ENCODE data around the gene ITPR1.
"Not testable (repeated sequence)": the region's sequence is repeated elsewhere in the genome, so short reads cannot be mapped to it uniquely, and the experiment has no call there.

ITPR1 gene

GRCh38 chr3:4595710-4596113, 102.6 kb downstream of the ITPR1 start:
- ChIA-PET CTCF (interaction anchor here (0.5 kb wide), 1 partner anchor 105 kb away, joined by 3 read pairs; no protein-coding TSS in a partner anchor), POLR2A (ENCODE audit: low non-redundant PET) (no interaction called here)
- no peak for TF ChIP-seq CTCF (conservative IDR thresholded peaks at IDR 0.05; ENCODE audit: low read depth)

DNA sequence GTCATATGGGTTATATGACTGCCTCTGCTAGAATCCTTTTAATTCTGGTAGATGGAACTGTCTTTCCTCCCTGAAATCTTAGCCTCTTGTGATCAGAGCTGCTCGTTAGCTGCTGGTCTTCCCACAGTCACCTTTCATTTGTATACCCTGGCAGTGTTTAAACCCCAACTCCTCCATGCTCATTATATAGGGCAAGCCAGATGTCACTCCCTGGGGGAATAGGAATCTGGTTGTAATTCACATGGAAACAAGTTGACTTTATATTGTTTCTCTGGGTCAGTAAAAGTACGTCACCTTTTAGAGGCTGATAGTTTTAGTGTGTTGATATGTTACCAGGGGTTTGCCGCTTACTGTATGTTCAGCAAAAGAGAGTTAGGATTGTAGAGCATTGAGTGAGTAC, 103.5 kb downstream of the ITPR1 start:
- TF ChIP-seq CTCF (conservative IDR thresholded peaks at IDR 0.05; ENCODE audit: low read depth), result no peak
- no peak overlapping the region for H3K27ac ChIP-seq
- POLR2A ChIA-PET (ENCODE audit: low non-redundant PET), result no interaction called here
- CTCF ChIA-PET, result no interaction called here
- DNase-seq (ENCODE audit: low spot score), result no peak

More at GRCh38 chr3:4595710-4596113, 102.6 kb downstream of the ITPR1 start:
- DNase-seq (ENCODE audit: low spot score), result no peak
- no peak overlapping the region for H3K27ac ChIP-seq

GRCh38 chr3:4597208-4597985, 104.2 kb downstream of the ITPR1 start:
- H3K27ac ChIP-seq, result no peak overlapping the region
- no peak for TF ChIP-seq CTCF (conservative IDR thresholded peaks at IDR 0.05; ENCODE audit: low read depth)
- DNase-seq (ENCODE audit: low spot score), result no peak
- CTCF ChIA-PET, result no interaction called here
- POLR2A ChIA-PET (ENCODE audit: low non-redundant PET), result no interaction called here

- DNase-seq (ENCODE audit: low spot score); H3K27ac ChIP-seq; POLR2A ChIA-PET (ENCODE audit: low non-redundant PET): not testable (repeated sequence)
- CTCF ChIA-PET, result interaction anchor here (0.6 kb wide), 3 partner anchors 136 to 334 kb away, joined by 3 to 5 read pairs (median 4); no protein-coding TSS in a partner anchor
Measured at GRCh38 chr3:4598232-4598631, 105.1 kb downstream of the ITPR1 start.

- ChIA-PET CTCF (no interaction called here), POLR2A (ENCODE audit: low non-redundant PET) (no interaction called here)
- H3K27ac ChIP-seq, result no peak overlapping the region
- TF ChIP-seq CTCF (conservative IDR thresholded peaks at IDR 0.05; ENCODE audit: low read depth), result no peak
- no peak for DNase-seq (ENCODE audit: low spot score)
Measured at GRCh38 chr3:4599612-4600011, 106.5 kb downstream of the ITPR1 start.

GRCh38 chr3:4600493-4600892, 107.3 kb downstream of the ITPR1 start:
- DNase-seq (ENCODE audit: low spot score), result no peak
- CTCF ChIA-PET, result no interaction called here
- no peak for TF ChIP-seq CTCF (conservative IDR thresholded peaks at IDR 0.05; ENCODE audit: low read depth)
- no peak overlapping the region for H3K27ac ChIP-seq
- POLR2A ChIA-PET (ENCODE audit: low non-redundant PET), result no interaction called here

DNA sequence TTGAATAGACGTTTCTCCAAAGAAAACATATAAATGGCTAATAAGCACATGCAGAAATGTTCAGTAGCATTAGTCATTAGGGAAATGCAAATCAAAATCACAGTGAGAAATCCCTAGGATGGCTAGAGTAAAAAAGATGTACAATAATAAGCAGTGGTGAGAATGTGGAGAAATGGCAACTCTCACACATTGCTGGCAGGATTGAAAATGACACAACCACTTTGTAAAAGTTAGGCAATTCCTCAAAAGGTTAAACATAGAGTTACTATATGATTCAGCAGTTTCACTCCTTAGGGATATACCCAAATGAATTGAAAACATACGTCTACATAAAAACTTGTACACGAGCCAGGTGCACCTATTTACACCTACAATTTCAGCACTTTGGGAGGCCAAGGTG, 108.7 kb downstream of the ITPR1 start:
- H3K27ac ChIP-seq, result no peak overlapping the region
- no peak for TF ChIP-seq CTCF (conservative IDR thresholded peaks at IDR 0.05; ENCODE audit: low read depth)
- ChIA-PET POLR2A (ENCODE audit: low non-redundant PET) (no interaction called here), CTCF (no interaction called here)
- no peak for DNase-seq (ENCODE audit: low spot score)
